Effector memory CD8-positive, alpha-beta T cell (primary cell): ENCODE data around the gene ISYNA1.

Experiments used
- ATAC-seq: fragments of 150-1000 bp; cut with Tn5 transposase; replicated peaks from 2 replicates; pipeline ENCODE4 v1.10.0; 2021; ENCODE audit warnings: mild to moderate bottlenecking, moderate library complexity
- DNase-seq, 3 experiments: peaks; one replicate each; pipeline ENCODE4 v3.0.0; 2021
- H3K27ac Mint-ChIP-seq, 2 donors: one replicate each; pipeline ENCODE4 v1.8.0; 2022; ENCODE audit warnings: mild to moderate bottlenecking in 2 of 2, mixed read lengths in 2 of 2, moderate library complexity in 2 of 2
- H3K27me3 Mint-ChIP-seq, 2 donors: one replicate each; pipeline ENCODE4 v1.8.0; 2022; ENCODE audit warnings: mixed read lengths in 2 of 2
- H3K36me3 Mint-ChIP-seq: one replicate; pipeline ENCODE4 v1.8.0; 2022; ENCODE audit warnings: mild to moderate bottlenecking, moderate library complexity, mixed read lengths; ENCODE audit not compliant: insufficient read depth
- H3K4me1 Mint-ChIP-seq, 2 donors: one replicate each; pipeline ENCODE4 v1.8.0; 2022; ENCODE audit warnings: low read depth in 2 of 2, mixed read lengths in 2 of 2
- H3K4me3 Mint-ChIP-seq, 2 donors: one replicate each; pipeline ENCODE4 v1.8.0; 2022; ENCODE audit warnings: mild to moderate bottlenecking in 2 of 2, mixed read lengths in 2 of 2, moderate library complexity in 2 of 2
- H3K9me3 Mint-ChIP-seq, 2 donors: one replicate each; pipeline ENCODE4 v1.8.0; 2022; ENCODE audit warnings: mixed read lengths in 2 of 2

Gene ISYNA1

GRCh38 chr19:18436671-18437490 lies 1.1 kb downstream of the ISYNA1 start:
- H3K4me3 Mint-ChIP-seq = peak overlapping the region; percentile 76 to 82
- peak; percentile 65 for ATAC-seq
- H3K36me3 Mint-ChIP-seq = peaks cover 67% of the 10 kb centered on the region
- H3K9me3 Mint-ChIP-seq = peaks cover 0 to under 1% of the 10 kb centered on the region in 2 donors
- no peaks in the 10 kb centered on the region for H3K27me3 Mint-ChIP-seq
- DNase-seq = peak; percentile 76 to 82 (median 79)
- peaks cover 17 to 30% of the 10 kb centered on the region in 2 donors for H3K4me1 Mint-ChIP-seq
- H3K27ac Mint-ChIP-seq = peak overlapping the region in 1 of 2 donors; percentile 51

- H3K4me3 Mint-ChIP-seq = peak overlapping the region; percentile 60 to 76
- H3K4me1 Mint-ChIP-seq = peaks cover 14 to 24% of the 10 kb centered on the region in 2 donors
- peak overlapping the region in 1 of 2 donors; percentile 51 for H3K27ac Mint-ChIP-seq
- ATAC-seq (no peak), DNase-seq (no peak)
- no peaks in the 10 kb centered on the region for H3K27me3 Mint-ChIP-seq
- no peaks in the 10 kb centered on the region for H3K9me3 Mint-ChIP-seq
- peaks cover 61% of the 10 kb centered on the region for H3K36me3 Mint-ChIP-seq
Observed at GRCh38 chr19:18435842-18436670, 1.9 kb downstream of the ISYNA1 start.

DNA sequence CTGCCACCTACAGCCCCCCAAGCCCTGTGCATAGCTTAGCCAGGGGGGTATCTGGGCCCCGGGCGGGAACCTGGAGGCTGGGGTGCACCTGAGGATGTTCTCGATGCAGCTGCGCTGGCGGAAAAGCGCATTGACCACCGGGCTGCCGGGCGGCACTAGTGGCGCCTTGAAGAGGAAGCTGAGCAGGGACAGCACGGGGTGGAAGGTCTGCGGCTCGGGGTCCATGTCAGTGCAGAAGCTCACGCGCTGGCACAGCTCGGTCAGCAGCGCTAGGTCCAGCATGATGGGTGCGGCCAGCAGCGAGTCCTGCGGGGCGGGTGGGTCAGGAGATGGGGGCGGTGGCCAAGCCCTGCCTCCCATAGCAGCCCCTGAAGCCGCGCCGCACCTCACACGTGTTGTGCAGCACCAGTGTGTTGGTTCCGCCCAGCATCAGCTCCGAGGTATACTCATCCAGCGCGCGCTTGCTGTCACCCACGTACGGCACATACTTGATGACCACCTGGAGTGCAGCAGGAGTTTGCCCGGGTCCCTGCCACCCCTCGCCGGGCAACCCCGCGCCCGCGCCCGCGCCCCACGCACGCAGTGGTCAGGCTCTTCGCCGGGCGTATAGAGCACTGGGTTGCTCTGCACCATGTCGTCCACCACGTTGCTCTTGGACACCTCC lies 2.6 kb downstream of the ISYNA1 start:
- Mint-ChIP-seq H3K9me3 (no peaks in the 10 kb centered on the region), H3K27me3 (no peaks in the 10 kb centered on the region), H3K4me3 (peak overlapping the region in 1 of 2 donors; percentile 34), H3K27ac (peak overlapping the region; percentile 72 to 88), H3K36me3 (peaks cover 56% of the 10 kb centered on the region), H3K4me1 (peaks cover 11 to 20% of the 10 kb centered on the region in 2 donors)
- no peak for ATAC-seq
- no peak for DNase-seq

DNA sequence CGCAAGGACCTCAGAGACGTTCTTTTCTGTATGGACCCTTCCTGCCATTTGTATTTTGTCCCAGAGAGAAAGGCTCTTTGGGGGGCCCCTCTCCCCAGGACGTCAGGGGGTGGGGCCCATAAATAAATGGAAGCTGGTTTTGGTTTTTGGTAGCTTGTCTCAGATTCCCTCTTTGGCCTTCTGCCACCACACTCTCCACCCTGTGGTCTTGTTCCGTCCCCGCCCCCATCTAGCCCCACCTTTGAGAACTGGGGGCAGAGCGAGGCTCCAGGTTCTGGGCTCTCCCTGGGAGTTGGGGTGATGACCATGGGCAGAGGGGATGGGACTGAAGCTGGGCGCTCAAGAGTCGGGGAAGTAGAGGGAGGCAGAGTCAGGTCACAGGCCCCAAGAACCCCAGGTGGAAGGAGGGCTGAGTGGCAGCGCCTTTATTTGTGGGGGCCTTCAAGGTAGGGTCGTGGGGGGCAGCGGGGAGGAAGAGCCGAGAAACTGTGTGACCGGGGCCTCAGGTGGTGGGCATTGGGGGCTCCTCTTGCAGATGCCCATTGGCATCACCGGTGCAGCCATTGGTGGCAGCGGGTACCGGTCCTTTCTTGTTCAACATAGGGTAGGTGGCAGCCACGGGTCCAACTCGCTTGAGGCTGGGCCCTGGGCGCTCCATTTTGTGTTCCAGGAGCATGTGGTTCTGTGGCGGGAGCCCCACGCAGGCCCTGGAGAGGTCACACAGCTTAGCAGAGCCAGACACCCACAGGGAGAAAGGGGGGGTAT lies 3.3 kb downstream of the ISYNA1 start:
- peak overlapping the region; percentile 72 to 88 for H3K27ac Mint-ChIP-seq
- H3K4me3 Mint-ChIP-seq = peak overlapping the region; percentile 34 to 63
- H3K9me3 Mint-ChIP-seq = no peaks in the 10 kb centered on the region
- H3K4me1 Mint-ChIP-seq = peaks cover 11 to 22% of the 10 kb centered on the region in 2 donors
- H3K27me3 Mint-ChIP-seq = no peaks in the 10 kb centered on the region
- peaks cover 57% of the 10 kb centered on the region for H3K36me3 Mint-ChIP-seq
- ATAC-seq (no peak), DNase-seq (no peak)

DNA sequence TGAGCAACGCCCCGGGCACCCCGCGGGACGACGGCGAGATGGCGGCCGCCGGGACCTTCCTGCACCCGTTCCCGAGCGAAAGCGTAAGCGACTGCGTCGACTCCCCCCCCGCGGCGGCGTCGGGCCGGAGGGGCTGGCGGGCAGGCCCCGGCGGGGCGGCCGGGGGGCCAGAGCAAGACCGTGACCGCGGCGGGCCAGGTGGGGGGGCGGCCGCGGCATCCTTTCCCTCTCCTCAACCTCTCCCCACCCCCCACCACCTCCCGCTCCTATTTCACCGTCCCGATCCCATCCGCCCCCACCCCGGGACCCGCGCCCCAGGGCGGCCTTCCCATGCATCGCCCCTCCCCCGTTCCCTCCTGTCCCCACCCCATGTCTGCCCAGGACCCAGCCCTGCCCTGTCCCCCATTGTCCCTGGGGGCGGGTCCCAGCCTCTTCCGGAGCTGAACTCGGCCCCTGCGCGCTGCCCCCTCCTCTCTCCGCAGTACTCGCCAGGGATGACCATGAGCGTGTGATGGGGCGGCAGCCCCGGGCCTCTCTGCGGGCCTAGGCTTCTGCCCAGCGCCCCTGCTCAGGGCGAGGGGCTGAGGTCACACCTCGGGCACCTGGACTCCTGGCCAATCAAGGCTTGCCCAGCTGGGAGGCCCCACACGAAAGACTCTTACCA lies 4.1 kb downstream of the ISYNA1 start:
- peaks cover 60% of the 10 kb centered on the region for H3K36me3 Mint-ChIP-seq
- peak overlapping the region; percentile 34 to 63 for H3K4me3 Mint-ChIP-seq
- ATAC-seq = no peak
- H3K27ac Mint-ChIP-seq = peak overlapping the region; percentile 72 to 88
- peaks cover 9 to 23% of the 10 kb centered on the region in 2 donors for H3K4me1 Mint-ChIP-seq
- H3K27me3 Mint-ChIP-seq = no peaks in the 10 kb centered on the region
- H3K9me3 Mint-ChIP-seq = no peaks in the 10 kb centered on the region
- no peak for DNase-seq

DNA sequence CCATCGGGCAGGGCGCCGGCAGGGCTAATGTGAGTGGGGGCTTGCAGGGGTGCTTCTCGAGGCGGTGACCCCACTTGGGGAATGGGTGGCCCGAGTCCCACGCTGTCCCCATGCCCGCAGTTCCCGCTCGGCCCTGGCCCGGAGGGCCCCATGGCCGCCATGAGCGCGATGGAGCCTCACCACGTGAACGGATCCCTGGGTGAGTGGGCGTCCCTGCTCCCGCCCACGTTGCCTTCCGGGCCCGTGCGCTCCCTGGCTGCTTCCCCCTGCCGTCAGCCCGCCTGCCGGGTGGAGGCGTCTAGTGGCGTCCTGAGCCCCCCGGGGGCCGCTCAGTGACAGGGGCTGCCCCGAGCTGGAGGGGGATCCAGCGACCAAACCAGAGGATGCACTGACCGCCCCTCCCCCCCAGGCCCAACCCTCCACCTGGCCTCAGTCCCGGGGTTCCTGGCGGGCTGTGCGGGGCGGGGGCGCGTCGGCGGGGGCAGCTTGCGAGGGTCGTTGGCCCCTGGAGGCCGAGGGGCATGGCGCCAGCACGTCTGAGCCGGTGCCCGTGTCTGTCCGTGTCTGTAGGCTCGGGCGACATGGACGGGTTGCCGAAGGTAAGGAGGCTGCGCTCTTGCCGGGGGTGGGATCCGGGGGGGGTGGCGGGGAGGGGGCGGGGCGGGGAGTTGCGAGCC lies 4.8 kb downstream of the ISYNA1 start:
- peak overlapping the region in 1 of 2 donors; percentile 73 for H3K27ac Mint-ChIP-seq
- no peak for DNase-seq
- H3K4me3 Mint-ChIP-seq = peak overlapping the region in 1 of 2 donors; percentile 54
- peaks cover 9 to 22% of the 10 kb centered on the region in 2 donors for H3K4me1 Mint-ChIP-seq
- H3K9me3 Mint-ChIP-seq = no peaks in the 10 kb centered on the region
- H3K27me3 Mint-ChIP-seq = no peaks in the 10 kb centered on the region
- ATAC-seq = no peak
- peaks cover 61% of the 10 kb centered on the region for H3K36me3 Mint-ChIP-seq

- Mint-ChIP-seq H3K27me3 (no peaks in the 10 kb centered on the region), H3K9me3 (no peaks in the 10 kb centered on the region), H3K36me3 (peaks cover 60% of the 10 kb centered on the region), H3K27ac (peak overlapping the region in 1 of 2 donors; percentile 73), H3K4me3 (peak overlapping the region in 1 of 2 donors; percentile 54), H3K4me1 (peaks cover 9 to 22% of the 10 kb centered on the region in 2 donors)
- ATAC-seq (no peak), DNase-seq (no peak)
Observed at GRCh38 chr19:18432275-18433014, 5.5 kb downstream of the ISYNA1 start.

- no peak for DNase-seq
- peaks cover 9 to 25% of the 10 kb centered on the region in 2 donors for H3K4me1 Mint-ChIP-seq
- H3K27me3 Mint-ChIP-seq = no peaks in the 10 kb centered on the region
- H3K36me3 Mint-ChIP-seq = peaks cover 62% of the 10 kb centered on the region
- no peak for ATAC-seq
- H3K27ac Mint-ChIP-seq = peak overlapping the region; percentile 65 to 73
- H3K9me3 Mint-ChIP-seq = no peaks in the 10 kb centered on the region
- no peak overlapping the region for H3K4me3 Mint-ChIP-seq
Observed at GRCh38 chr19:18431351-18432197, 6.4 kb downstream of the ISYNA1 start.

- peaks cover 63% of the 10 kb centered on the region for H3K36me3 Mint-ChIP-seq
- DNase-seq (no peak), ATAC-seq (no peak)
- H3K27me3 Mint-ChIP-seq = no peaks in the 10 kb centered on the region
- peak overlapping the region; percentile 92 to 95 for H3K27ac Mint-ChIP-seq
- peak overlapping the region in 1 of 2 donors; percentile 38 for H3K4me3 Mint-ChIP-seq
- H3K4me1 Mint-ChIP-seq = peaks cover 16 to 25% of the 10 kb centered on the region in 2 donors
- no peaks in the 10 kb centered on the region for H3K9me3 Mint-ChIP-seq
Observed at GRCh38 chr19:18430417-18431144, 7.4 kb downstream of the ISYNA1 start.

GRCh38 chr19:18429717-18430416 lies 8.1 kb downstream of the ISYNA1 start:
- DNase-seq = peak in 1 of 3 experiments; percentile 46
- no peak for ATAC-seq
- H3K4me1 Mint-ChIP-seq = peaks cover 20 to 26% of the 10 kb centered on the region in 2 donors
- peaks cover 63% of the 10 kb centered on the region for H3K36me3 Mint-ChIP-seq
- no peaks in the 10 kb centered on the region for H3K27me3 Mint-ChIP-seq
- H3K27ac Mint-ChIP-seq = peak overlapping the region; percentile 92 to 95
- H3K9me3 Mint-ChIP-seq = no peaks in the 10 kb centered on the region
- peak overlapping the region; percentile 73 for H3K4me3 Mint-ChIP-seq
